Eye (tissue), 1 donor: Measurements from ENCODE around the gene RMRP.

ENCODE experiments used
- DNase-seq: peaks from one replicate; pipeline ENCODE4 v3.0.0-alpha.2; 2015

RMRP gene

DNA sequence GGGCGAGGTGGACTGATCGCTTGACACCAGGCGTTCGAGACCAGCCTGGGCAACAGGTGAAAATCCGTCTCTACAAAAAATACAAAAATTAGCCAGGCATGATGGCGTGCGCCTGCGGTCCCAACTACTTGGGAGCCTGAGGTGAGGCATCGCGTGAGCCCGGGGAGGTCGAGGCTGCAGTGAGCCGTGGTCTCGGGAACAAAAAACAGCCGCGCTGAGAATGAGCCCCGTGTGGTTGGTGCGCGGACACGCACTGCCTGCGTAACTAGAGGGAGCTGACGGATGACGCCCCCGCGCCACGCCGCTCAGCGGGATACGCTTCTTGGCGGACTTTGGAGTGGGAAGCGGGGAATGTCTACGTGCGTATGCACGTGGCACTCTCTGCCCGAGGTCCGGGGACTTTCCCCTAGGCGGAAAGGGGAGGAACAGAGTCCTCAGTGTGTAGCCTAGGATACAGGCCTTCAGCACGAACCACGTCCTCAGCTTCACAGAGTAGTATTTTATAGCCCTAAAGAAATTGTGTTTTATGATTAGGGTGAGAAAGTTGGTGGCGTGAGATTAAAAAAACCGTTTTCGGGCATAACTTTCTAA is at the start of gene RMRP:
Gene RMRP (minus strand): TSS at position 474 of the 591 bp plus-strand sequence.
- DNase-seq = peak; percentile 99

DNA sequence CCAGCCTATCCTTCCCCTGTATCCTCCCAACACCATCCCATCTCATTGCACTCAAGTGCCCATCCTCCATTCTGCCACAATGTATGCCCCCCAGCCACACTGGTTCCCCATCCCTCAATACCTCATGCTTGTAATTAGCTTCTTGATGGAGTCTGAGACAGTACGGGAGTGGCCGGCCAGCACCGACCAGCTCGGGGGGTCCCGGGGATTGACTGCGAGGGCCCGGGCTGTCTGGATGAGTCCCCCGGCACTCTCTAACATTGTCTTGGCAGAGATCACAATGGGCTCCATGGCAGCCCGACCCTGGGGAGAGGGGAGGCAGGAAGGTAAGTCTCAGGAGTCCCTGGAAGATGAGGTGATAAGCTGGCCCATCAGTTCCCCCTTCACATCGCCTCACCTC is 49.1 kb upstream of the RMRP start:
- DNase-seq = no peak

DNA sequence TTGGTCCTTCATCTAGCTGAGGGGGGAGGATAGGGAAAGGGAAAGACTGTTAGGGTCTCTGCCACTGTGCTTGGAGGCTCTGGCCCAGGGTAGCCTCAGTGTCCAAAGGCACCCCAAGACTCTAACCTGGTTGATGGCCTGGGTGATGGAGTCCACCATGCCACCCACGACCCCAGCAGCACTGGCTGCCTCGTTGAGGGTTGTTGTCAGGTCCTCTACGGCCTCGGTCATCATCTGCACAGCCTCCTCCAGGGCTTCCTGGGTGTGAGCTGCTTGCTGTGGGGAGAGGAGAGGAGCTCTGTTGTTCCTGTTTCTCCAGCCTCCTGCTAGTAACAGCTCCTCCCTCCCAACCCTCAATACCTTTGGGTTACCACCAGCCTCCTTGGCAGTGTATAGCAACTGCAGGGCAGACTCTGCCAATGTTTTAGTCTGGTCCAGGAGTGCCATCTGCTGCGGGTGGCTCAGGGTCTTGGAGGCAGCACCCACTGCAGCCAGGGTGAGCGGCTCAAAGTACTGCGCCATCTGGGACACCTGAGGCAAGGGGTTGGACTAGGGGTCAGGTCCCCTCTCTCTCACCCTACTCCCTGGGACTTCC is 48.1 kb upstream of the RMRP start:
- DNase-seq = no peak

DNA sequence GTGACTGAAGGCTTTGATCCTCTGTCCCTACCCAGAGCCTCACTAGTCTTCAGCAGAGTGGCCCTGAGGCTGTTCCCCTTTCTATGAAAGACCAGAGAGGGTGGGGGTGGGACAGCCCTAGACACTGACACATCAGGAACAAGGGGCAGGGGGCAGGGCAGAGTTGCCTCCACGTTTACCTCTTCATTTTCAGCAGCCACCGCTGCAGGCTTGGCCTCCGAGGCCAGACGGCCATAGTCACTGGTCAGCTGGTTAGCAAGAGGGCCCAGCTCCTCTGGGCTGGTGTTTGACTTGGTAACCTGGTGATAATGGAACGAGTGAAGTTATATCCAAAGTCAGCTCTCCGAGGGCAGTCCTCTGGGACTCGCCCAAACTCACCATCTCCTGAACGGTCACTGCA is 47.6 kb upstream of the RMRP start:
- DNase-seq = no peak

DNA sequence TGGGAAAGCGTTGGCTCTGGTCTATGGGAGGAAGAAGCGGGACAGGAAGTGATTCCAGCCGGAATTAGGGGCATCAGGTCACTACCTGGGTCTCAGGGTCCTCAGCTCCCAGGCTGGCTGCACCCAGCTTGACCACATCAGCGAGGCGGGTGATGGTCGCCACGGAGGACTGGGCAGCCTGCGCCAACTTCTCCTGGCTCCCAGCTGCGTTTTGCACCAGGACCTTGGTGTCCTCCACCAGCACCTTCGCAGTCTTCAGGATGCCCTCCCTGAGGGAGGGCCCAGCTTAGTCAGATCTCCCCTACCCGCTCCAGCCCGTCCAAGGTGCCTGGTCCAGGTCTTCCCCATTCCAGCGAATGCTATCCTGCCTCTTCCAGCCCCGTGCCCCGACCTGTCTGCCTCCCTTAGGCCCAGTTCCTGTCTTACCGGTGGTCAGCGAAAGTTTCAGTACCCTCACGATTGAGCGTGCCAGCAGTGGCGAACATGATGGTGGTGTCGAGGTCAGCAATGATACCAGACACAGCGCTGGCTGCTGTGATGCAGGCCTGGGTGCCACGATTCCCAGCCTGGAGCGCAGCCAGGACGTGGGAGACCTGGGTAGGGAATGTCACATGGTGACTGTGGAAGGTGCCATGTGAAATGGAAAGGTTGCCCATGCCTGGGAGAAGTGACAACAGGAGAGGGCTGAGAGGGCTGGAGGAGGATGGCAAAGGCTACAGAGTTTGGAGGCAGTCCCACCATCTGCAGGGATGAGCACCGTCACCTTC is 46.3 kb upstream of the RMRP start:
- DNase-seq = no peak

DNA sequence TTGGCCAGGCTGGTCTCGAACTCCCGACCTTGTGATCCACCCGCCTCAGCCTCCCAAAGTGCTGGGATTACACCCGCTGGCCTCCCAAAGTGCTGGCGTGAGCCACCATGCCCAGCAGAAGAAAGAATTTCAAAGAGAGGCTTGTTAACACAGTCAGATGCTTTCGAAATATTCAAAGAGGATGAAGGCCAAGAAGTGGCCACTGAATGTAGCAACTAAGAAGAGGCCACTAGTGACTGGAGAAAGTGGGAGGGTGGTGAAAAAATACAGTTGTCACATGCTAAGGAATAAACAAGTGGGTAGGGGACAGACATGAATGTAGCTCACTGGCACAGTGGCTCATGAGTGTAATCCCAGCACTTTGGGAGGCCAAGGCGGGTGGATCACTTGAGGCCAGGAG is 44.9 kb upstream of the RMRP start:
- no peak for DNase-seq

DNA sequence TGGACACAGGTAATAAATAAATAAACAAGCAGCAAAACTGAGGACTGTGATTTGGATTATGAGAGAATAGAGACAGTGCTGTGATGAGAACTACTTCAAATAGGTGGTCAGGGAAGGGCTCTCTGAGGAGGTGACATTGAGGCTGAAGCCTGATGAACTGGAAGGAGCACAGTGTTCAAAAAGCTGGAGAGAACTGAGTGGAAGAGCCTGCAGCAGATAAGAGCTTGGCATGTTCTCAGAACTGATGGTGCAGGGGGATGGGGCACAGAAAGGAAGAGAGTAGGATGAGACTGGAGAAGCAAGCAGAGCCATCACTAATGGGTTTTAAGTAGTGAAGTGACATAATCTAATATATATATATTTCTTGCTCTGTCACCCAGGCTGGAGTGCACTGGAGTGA is 43.1 kb upstream of the RMRP start:
- no peak for DNase-seq

DNA sequence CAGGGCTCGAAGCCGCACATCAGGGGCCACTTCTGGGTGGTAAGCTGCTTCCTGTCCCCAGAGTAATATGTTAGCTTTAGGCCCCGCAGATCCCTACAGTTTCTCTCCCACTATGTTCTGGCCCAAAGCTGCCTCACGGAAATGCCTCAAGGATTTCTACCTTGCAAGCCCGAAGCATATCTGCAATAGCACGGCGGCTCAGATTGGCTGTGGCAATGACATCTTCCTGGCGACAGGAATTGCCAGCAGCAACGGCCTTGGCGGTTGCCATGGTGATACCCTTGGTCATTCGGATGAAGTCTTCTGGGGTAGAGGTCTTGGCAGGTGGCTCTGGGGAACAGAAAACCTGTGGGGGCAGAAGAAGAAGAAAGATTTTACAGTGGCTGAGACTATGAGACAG is 42.2 kb upstream of the RMRP start:
- no peak for DNase-seq

DNA sequence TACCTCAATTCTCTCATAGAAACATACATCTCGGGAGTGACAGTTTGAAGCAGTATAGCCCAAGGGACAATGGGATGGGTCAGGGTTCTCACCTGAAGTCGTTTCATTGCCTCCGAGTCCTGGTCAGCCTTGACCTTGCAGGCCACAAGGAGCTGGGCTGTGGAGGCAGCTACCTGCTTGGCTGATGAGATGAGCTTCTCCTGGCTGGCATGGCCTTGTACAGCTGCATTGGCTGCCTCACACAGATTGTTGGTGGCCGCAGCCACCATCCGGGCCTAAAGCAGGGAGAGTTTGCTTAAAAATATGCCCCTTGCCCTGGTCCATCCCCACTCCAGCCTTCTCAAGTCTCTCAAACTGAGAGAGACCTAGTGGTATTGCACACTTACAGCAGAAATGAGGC is 40.4 kb upstream of the RMRP start:
- DNase-seq = no peak

DNA sequence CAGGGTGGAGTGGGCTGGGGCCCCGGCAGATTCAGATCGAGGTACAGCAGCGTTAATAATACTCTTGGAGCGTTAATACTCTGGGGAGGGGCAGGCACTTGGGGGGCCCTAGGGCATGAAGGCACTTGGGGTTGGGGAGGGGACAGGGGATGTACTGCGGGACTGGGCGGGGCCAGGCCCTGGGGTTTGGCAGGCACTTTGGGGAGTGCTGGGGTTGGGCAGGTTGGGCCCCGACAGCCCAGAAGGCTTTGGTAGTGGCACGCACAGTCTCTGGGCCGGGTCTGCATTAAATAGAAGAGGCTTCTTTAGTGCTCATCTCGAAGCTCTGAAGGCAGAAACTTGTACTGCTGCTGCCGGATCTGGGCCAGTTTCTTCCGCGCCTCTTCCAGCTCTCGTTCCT is 39.7 kb upstream of the RMRP start:
- DNase-seq = no peak

DNA sequence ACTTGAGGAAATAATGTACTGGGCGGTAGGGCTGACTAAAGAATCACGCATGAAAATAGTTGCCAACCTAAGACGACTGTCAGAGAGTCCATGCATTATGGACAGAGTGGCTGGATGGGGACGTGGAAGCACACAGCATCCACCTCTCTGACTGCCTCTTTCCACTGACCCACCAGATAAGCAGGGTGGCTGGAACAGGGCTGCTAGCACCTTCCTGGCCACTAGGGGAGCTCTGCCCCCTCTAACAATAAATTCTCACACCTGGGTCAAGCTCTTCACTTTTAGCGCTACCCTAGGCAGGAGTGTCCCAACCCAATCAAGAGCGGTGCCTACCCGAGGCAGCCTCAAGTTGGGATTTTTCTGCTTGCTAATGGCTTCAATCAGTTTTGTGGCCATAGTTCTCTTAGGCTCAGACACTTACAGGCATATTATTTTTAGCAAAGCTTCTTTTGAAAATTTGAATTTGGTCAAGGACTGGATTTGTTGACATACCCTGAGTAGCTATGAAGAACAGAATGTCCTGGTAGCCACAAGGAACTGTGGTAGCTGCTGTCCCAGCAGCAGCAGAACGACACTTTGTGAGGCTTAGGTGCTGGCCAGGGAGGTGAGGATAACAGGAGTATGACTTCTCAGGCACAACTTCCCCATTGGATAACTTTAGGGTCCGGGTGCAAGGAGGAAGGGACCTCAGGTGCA is 38.8 kb upstream of the RMRP start:
- DNase-seq = peak; percentile 61

DNA sequence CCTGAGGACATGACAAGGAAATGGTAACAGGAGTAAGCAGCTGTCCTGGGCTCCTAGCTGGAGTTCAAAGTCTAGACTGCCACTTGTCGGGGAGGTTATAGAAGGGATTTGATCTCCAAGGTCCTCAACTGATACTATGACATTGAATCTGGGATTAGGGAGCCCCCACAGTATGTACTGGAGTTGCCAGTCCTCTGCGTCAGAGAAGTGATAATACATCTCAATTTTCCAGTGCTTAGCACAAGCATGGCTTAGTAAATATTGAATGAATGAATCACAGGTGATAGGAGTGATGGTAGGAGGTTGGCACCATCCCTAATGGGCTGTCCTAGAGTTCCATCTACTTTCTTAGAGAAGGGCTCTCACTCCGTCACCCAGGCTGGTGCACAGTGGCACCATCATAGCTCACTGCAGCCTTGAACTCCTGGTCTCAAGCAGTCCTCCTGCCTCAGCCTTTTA is 38.2 kb upstream of the RMRP start:
- DNase-seq = no peak

DNA sequence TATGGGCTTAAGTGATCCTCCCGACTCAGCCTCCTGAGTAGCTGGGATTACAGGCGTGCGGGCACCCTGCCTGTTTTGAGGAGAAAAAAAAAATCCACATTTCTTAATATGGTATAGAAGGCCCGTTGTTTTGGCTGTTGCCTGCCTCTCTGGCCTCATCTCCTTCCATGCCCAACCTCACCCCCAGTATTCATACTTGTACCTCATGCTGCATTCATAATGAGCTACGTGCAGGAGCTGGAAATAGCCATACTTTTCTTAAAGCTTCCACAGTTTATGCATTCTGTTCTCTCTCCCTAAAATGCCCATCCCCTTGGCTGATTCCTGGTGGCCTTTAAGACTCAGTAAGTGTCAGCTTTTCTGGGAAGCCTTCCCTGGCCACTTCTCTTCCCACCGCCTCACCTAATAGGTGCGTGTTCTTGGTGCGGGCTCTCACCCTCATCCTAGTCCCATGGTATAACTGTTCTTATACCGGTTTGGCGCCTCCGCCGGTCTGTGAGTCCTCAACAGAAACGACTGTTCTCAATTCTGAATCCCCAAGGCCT is 34.0 kb upstream of the RMRP start:
- no peak for DNase-seq

DNA sequence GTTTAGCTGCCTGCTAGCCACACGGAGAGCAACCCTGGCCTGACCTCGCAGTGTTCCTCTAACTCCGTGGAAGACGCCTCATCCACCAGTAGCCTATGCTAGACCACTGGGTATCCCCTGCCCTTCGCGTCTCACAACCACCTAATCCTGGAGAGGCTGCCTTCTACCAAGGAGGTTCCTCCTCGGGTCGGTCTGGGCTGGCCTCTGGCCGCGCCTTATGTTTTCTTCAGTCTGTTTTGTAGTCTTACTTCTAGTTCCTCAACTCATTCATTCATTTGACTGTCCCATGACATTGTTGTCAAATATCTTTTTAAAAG is 33.5 kb upstream of the RMRP start:
- DNase-seq = no peak

DNA sequence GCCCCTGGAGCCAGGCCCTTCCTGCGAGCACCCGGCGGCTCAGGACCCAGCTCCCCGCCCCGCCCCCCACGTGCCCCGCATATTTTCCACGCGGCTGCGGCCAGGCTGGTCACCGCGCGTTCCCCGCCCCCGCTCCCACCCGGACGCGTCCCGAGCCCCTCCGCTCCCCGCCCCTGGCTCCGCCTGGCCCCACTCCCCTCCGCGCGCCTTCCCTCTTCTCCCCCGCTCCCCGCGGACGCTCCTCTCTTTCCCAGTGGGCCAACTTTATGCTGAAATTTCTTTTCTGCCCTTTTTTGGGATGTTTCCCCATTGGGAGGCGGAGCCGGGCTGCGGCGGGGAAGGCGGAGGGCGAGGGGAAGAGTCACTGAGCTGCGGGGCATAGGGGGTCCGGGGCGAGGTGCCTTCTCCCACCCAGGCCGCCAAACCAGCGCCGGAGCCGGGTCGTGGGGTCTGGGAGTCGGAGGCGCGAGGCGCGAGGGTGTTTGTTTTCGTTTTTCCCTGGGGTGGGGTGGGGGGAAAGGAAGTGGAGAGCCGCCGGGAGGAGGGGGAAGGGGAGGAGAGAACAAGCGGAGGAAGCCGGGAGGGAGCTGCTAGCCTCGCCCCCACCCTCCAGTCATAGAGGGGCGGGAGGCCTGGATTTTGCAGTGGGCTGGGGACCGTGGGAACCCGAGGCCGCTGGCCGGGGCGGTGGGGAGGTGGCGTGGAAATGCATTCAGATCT is 33.0 kb upstream of the RMRP start:
- DNase-seq = peak; percentile 78

DNA sequence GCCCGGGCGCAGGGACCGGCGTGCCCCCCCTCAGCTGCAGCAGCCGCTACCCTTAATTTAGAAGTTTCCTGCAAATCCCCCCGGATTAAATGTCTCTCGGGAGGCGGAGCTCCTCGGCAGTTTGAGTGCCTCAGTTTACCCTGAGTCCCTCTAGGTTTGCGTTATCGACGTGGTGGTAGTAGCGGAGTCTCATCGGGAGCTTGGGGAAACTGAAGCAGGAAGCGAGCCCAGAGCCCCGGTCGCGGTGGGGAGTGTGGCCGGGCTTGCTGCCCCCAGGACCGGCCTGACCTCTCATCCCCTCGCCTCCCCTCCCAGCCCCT is 32.4 kb upstream of the RMRP start:
- no peak for DNase-seq

DNA sequence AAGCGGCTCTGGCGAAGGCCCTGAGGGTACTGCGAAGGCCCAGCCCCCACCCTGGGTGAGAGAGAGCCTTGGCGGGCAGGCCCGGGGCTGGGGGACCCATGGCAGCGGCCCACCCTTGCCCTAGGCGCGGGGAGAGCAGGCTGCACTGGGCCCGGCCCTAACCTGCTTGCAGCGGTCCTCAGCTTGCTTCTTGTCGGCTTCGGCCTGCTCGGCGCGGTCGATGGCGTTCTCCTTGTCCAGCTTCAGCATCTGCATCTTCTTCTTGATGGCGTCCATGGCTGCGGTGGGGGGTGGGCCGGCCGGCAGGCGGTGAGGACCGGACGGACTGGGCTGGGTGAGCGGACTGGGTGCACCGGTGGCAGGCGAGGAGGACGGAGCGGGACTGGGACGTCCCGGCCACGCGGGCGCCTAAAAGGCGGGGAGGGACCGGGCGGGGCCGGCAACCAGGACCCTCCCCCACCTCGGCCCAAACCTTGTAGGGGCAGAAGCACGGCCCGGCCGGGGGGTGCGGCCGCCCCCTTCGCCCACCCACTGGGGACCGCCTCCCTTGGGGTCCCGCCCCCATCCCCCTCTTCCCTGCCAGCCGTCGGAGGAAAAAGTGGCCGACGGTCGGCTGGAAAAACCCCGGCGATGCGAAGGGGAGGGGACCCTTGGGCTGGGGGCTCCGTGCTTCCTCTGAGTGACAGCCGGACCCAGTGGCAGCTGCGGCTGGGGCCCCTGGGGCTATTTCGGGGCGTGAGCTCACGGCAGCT is 31.9 kb upstream of the RMRP start, which contains the start of gene TPM2:
Gene TPM2 (minus strand): TSS at position 384 of the 752 bp plus-strand sequence. CDS start 108 bp downstream, at position 276.
- peak; percentile 72 for DNase-seq

DNA sequence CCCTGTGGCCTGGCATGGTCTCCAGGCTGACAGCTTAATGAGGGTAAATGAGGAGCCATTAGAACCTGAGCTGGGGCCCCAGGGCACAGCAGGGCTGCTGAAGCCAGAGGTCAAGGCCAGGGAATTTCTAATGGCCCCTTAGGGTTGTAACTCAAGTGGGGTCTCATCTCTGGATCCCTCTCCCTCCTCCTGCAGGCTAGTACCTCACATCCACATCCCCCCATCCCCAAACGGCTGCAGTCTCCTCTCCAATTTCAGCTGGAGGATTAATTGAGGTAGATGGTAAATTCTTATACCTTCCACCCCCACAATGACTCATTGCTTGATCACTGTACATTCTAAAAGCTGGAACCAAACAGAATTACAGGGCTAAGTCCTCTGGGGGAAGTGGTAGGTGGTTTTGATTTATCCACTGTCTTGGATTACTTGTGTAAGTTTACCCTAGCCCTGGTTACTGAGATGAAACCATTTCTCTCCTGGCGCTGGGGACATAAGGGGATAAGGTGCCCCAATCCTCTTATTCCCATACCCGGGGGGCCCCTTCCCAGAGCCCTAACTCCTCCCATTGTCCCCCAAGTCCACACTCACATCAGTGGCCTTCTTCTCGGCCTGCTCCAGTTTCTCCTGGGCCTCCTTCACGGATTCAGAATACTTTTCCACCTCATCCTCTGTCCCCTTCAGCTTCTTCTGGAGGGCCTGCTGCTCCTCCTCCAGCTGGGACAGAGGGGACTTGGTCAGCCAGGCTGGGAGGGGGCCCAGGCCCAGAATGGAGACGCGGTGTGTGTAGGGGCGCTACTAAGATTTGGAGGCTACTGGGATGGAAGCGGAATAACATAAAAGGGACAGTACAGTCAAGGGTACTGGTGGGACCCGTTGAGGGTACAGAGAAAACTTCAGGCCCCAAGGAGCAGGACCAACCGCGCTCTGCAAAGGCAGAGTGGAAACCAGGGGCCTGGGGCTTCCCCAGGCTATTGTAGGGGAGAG is 31.0 kb upstream of the RMRP start:
- DNase-seq = peak; percentile 38

DNA sequence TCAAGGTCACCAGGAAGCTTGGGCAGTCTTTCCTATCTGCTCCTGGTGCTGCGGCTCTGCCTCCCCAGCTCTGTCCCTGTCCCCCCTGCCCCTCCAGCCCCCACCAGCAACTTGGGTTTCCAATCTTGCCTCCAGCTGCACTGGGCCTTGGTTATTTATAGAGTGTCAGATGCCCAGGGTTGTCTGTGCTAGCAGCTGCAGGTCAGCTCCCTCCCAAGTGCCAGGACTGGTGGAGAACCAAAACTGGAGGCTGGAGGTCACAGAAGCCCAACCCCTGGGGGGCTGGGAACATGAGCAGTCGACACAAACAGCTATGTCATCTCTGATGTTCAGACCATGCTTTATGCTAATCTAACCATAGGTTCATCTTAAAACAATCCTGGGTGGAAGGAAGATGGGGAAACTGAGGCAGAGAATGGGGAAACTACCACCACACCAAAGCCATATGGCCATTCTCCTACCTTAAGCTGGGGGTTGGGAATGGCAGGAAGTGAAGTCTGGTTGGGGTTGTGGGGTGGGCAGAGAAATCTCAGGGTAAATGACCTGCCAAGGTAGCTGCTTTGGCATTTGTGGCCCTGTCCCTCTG is 30.2 kb upstream of the RMRP start:
- no peak for DNase-seq

DNA sequence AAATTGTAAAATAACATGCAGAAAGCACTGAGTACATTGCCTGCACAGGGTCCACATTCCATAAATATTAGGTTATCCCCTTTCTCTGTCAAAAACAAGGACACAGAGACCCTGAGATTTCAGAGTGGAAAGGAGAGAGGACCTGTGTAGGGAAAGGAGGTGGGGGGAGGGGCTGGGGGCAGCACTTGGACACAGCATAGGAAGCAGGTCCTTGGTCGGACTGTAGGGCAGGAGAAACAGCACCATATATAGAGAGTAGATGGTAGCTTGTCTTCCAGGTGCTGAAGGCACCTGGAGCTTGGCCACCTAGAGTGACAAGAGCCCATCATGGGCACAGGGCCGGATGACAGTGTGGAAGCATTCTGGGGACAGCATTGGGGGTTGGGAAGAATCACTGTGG is 29.5 kb upstream of the RMRP start:
- no peak for DNase-seq
